Karpas-422 (cell line): Measurements from ENCODE around the gene HDAC4. TPM values are rescaled to one million over a fixed set of nuclear protein-coding genes. Genes with fewer than 3 reads are reported as not detected.

Source experiments
- DNase-seq: peaks from one replicate; pipeline ENCODE4 v3.0.0-alpha.2; 2015
- H2AFZ ChIP-seq: fragments of 200-600 bp; sonication (generic); 2 replicates; pipeline ENCODE4 v1.6.1; 2014; ENCODE audit warnings: antibody characterized with exemption, low read length, mixed read lengths
- H3K27ac ChIP-seq: fragments of 200-600 bp; sonication (generic); 2 replicates; pipeline ENCODE4 v1.5.1; 2014; ENCODE audit warnings: mild to moderate bottlenecking, low read length, moderate library complexity
- H3K27me3 ChIP-seq: fragments of 200-600 bp; sonication (generic); 2 replicates; pipeline ENCODE4 v1.6.1; 2014; ENCODE audit warnings: low read length, mixed read lengths
- H3K36me3 ChIP-seq: fragments of 200-600 bp; sonication (generic); 2 replicates; pipeline ENCODE4 v1.6.1; 2014; ENCODE audit warnings: low read length, mixed read lengths; ENCODE audit not compliant: insufficient read depth
- H3K4me1 ChIP-seq: fragments of 200-600 bp; sonication (generic); 2 replicates; pipeline ENCODE4 v1.6.1; 2014; ENCODE audit warnings: mild to moderate bottlenecking, low read length, mixed read lengths
- H3K4me2 ChIP-seq: fragments of 200-600 bp; sonication (generic); 2 replicates; pipeline ENCODE4 v1.6.1; 2014; ENCODE audit warnings: low read length, low read depth, mild to moderate bottlenecking; ENCODE audit not compliant: poor library complexity, severe bottlenecking
- H3K4me3 ChIP-seq: fragments of 200-600 bp; sonication (generic); 2 replicates; pipeline ENCODE4 v1.5.1; 2014; ENCODE audit warnings: mild to moderate bottlenecking, antibody characterized with exemption, low read length, mixed read lengths
- H3K79me2 ChIP-seq: fragments of 200-600 bp; sonication (generic); 2 replicates; pipeline ENCODE4 v1.6.1; 2014; ENCODE audit warnings: mild to moderate bottlenecking, low read length, mixed read lengths
- H3K9ac ChIP-seq: fragments of 200-600 bp; sonication (generic); 2 replicates; pipeline ENCODE4 v1.6.0; 2014; ENCODE audit warnings: low read length
- H3K9me2 ChIP-seq: fragments of 200-600 bp; sonication (generic), shearing (Covaris generic); replicated peaks from 2 replicates; pipeline ENCODE4 v1.6.0; 2014; ENCODE audit warnings: mild to moderate bottlenecking, low read length, moderate library complexity; ENCODE audit not compliant: insufficient read depth
- H3K9me3 ChIP-seq: fragments of 300-700, 200-600 bp; sonication (generic); 2 replicates; pipeline ENCODE4 v1.6.1; 2014; ENCODE audit warnings: low read length, mixed read lengths
- H4K20me1 ChIP-seq: fragments of 200-600 bp; sonication (generic); 2 replicates; pipeline ENCODE4 v1.6.1; 2014; ENCODE audit warnings: mild to moderate bottlenecking, antibody characterized with exemption, low read length, low read depth; ENCODE audit not compliant: insufficient read depth
- total RNA-seq: library from RNA; depleted of rRNA; stranded (reverse); fragments of >200 nt; shearing (Covaris generic); gene quantifications from 2 replicates; pipeline ENCODE4 v1.2.3, GENCODE V29; 2014; ENCODE audit warnings: low replicate concordance

The HDAC4 gene
- total RNA-seq, 1 experiment from 2014 or later = 8.5 TPM

GRCh38 chr2:239337122-239337876 is 63.5 kb downstream of the HDAC4 start:
- H3K4me1 ChIP-seq = no peaks in the 10 kb centered on the region
- no peak overlapping the region for H3K9ac ChIP-seq
- H3K27me3 ChIP-seq = no peaks in the 10 kb centered on the region
- H2AFZ ChIP-seq = no peak overlapping the region
- no peak for DNase-seq
- no peaks in the 10 kb centered on the region for H3K36me3 ChIP-seq
- H3K9me3 ChIP-seq = no peaks in the 10 kb centered on the region
- peaks cover 44% of the 10 kb centered on the region for H4K20me1 ChIP-seq
- H3K4me3 ChIP-seq = no peak overlapping the region
- H3K4me2 ChIP-seq = no peak overlapping the region
- H3K27ac ChIP-seq = no peak overlapping the region
- no peaks in the 10 kb centered on the region for H3K79me2 ChIP-seq
- no peaks in the 10 kb centered on the region for H3K9me2 ChIP-seq

- Histone ChIP-seq H2AFZ (no peak overlapping the region), H3K4me1 (no peaks in the 10 kb centered on the region), H3K79me2 (no peaks in the 10 kb centered on the region), H3K27me3 (no peaks in the 10 kb centered on the region), H3K4me2 (no peak overlapping the region), H4K20me1 (peaks cover 22% of the 10 kb centered on the region), H3K27ac (no peak overlapping the region), H3K4me3 (no peak overlapping the region), H3K9ac (no peak overlapping the region), H3K9me3 (no peaks in the 10 kb centered on the region), H3K9me2 (no peaks in the 10 kb centered on the region), H3K36me3 (no peaks in the 10 kb centered on the region)
- DNase-seq = no peak
Observed at GRCh38 chr2:239331560-239331959, 69.3 kb downstream of the HDAC4 start.

GRCh38 chr2:239330836-239331235 is 70.0 kb downstream of the HDAC4 start:
- H3K4me1 ChIP-seq = no peaks in the 10 kb centered on the region
- no peaks in the 10 kb centered on the region for H3K9me3 ChIP-seq
- H3K79me2 ChIP-seq = no peaks in the 10 kb centered on the region
- no peak for DNase-seq
- H3K4me2 ChIP-seq = no peak overlapping the region
- H3K4me3 ChIP-seq = no peak overlapping the region
- peaks cover 17% of the 10 kb centered on the region for H4K20me1 ChIP-seq
- no peak overlapping the region for H3K9ac ChIP-seq
- no peaks in the 10 kb centered on the region for H3K36me3 ChIP-seq
- no peak overlapping the region for H2AFZ ChIP-seq
- no peaks in the 10 kb centered on the region for H3K27me3 ChIP-seq
- H3K27ac ChIP-seq = no peak overlapping the region
- H3K9me2 ChIP-seq = no peaks in the 10 kb centered on the region

GRCh38 chr2:239329972-239330572 is 70.7 kb downstream of the HDAC4 start:
- no peaks in the 10 kb centered on the region for H3K4me1 ChIP-seq
- no peaks in the 10 kb centered on the region for H3K9me3 ChIP-seq

GRCh38 chr2:239329284-239329971 is 71.4 kb downstream of the HDAC4 start:
- no peaks in the 10 kb centered on the region for H3K4me1 ChIP-seq
- no peak overlapping the region for H3K4me3 ChIP-seq
- no peak for DNase-seq
- no peaks in the 10 kb centered on the region for H3K9me3 ChIP-seq
- no peaks in the 10 kb centered on the region for H3K36me3 ChIP-seq
- no peak overlapping the region for H3K27ac ChIP-seq
- H2AFZ ChIP-seq = no peak overlapping the region
- no peaks in the 10 kb centered on the region for H3K79me2 ChIP-seq
- peaks cover 21% of the 10 kb centered on the region for H4K20me1 ChIP-seq
- H3K9ac ChIP-seq = no peak overlapping the region
- H3K4me2 ChIP-seq = no peak overlapping the region
- no peaks in the 10 kb centered on the region for H3K9me2 ChIP-seq
- H3K27me3 ChIP-seq = no peaks in the 10 kb centered on the region

More at GRCh38 chr2:239329972-239330572, 70.7 kb downstream of the HDAC4 start:
- Histone ChIP-seq H3K27ac (no peak overlapping the region), H3K9me2 (no peaks in the 10 kb centered on the region), H3K36me3 (no peaks in the 10 kb centered on the region), H4K20me1 (peaks cover 21% of the 10 kb centered on the region), H3K9ac (no peak overlapping the region), H3K79me2 (no peaks in the 10 kb centered on the region), H3K4me3 (no peak overlapping the region), H3K4me2 (no peak overlapping the region), H3K27me3 (no peaks in the 10 kb centered on the region), H2AFZ (no peak overlapping the region)
- DNase-seq = no peak

GRCh38 chr2:239328351-239329191 is 72.2 kb downstream of the HDAC4 start:
- no peaks in the 10 kb centered on the region for H3K27me3 ChIP-seq
- H3K4me2 ChIP-seq = no peak overlapping the region
- DNase-seq = no peak
- H3K9ac ChIP-seq = no peak overlapping the region
- no peaks in the 10 kb centered on the region for H3K36me3 ChIP-seq
- no peaks in the 10 kb centered on the region for H3K9me2 ChIP-seq
- H3K4me3 ChIP-seq = no peak overlapping the region
- H3K27ac ChIP-seq = no peak overlapping the region
- no peaks in the 10 kb centered on the region for H3K79me2 ChIP-seq
- no peaks in the 10 kb centered on the region for H3K9me3 ChIP-seq
- no peaks in the 10 kb centered on the region for H3K4me1 ChIP-seq
- peaks cover 18% of the 10 kb centered on the region for H4K20me1 ChIP-seq
- no peak overlapping the region for H2AFZ ChIP-seq

- no peak overlapping the region for H3K27ac ChIP-seq
Observed at GRCh38 chr2:239327536-239328350, 73.1 kb downstream of the HDAC4 start.

More at GRCh38 chr2:239327536-239328350, 73.1 kb downstream of the HDAC4 start:
- no peaks in the 10 kb centered on the region for H3K4me1 ChIP-seq
- no peak overlapping the region for H3K4me3 ChIP-seq
- no peak for DNase-seq
- H2AFZ ChIP-seq = no peak overlapping the region
- no peaks in the 10 kb centered on the region for H3K27me3 ChIP-seq
- no peaks in the 10 kb centered on the region for H3K36me3 ChIP-seq
- H3K9me3 ChIP-seq = no peaks in the 10 kb centered on the region
- H3K9me2 ChIP-seq = no peaks in the 10 kb centered on the region
- no peak overlapping the region for H3K4me2 ChIP-seq
- H4K20me1 ChIP-seq = peaks cover 18% of the 10 kb centered on the region
- H3K9ac ChIP-seq = no peak overlapping the region
- H3K79me2 ChIP-seq = no peaks in the 10 kb centered on the region
